CD4-positive, alpha-beta T cell treated with Interleukin-12 subunit alpha and Interleukin-12 subunit beta, for 1 hour (primary cell): ENCODE data around the gene ATXN7L2.
A peak's percentile ranks its signal among the peaks of the same experiment; 100 is the strongest.
"Not testable (repeated sequence)": the region's sequence is repeated elsewhere in the genome, so short reads cannot be mapped to it uniquely, and the experiment has no call there.

Source experiments
- DNase-seq: peaks from one replicate; pipeline ENCODE4 v3.0.0-alpha.2; 2020

The ATXN7L2 gene, protein sequence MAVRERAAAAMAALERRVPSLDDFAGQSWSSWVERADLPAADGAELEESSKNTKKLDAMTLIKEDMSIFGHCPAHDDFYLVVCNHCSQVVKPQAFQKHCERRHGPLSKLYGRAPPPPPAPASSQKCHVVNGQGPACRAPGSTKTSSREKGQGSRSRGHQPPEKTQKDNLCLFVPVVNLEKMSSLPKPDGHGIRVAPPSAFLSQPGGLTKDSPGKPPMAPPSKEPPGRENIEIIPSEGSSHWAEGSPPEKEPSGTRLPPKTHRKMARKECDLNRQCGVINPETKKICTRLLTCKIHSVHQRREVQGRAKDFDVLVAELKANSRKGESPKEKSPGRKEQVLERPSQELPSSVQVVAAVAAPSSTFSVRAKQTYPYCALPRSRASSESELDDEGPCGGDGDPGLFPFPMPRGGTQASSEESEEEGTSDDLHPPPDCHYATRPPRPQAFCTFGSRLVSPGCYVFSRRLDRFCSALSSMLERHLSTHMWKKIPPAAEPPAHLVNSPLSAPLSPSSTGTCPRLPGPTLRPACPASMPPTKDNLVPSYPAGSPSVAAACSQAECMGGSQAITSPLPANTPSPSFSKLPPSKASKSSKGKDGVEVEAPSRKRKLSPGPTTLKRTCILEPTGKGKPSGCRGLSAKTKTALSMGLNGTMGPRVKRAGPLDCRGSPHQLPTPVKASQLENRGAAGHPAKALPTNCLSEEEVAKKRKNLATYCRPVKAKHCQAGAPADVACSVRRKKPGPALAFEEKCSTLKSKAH

DNA sequence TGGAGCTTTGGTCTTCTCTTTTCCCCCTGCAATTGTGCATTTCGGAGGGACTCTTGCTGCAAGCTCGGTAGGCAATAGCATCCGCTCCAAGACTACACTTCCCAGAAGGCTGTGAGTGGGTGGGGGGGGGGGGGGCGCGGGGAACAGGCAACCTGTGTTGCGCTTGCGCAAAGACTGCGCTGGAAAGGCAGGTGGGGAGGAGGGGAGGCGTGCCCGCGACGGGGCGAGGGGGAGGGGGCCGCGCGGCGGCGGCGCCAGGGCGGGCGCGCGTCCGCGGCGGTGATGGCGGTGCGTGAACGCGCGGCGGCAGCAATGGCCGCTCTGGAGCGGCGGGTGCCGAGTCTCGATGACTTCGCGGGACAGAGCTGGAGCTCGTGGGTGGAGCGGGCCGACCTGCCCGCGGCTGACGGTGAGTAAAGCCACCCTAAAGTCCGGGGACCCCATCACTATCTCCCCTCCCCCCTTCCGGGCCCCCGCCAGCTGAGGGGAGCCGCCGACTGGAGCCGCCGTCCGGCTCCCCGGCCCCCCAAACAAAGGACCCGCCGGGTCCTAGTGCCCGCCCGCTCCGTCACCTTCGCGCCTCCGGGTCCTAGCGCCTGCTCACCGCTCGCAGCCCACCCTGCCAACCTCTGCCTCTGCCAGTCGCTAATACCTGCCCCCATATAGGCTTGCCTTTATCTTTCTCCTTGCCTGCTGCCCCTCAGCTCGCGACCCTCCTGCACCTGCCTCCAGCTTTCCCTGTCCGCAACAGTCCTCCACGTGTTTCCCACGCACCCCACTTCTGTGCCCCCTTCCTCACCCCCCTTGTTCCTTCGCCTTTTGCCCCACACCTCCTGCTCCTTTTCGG, at the start of gene ATXN7L2:
Gene ATXN7L2, plus strand, starts transcription at position 234 of the 847 bp plus-strand sequence. Its CDS starts 49 bp downstream, at position 283.
- DNase-seq, result peak; percentile 96

DNA sequence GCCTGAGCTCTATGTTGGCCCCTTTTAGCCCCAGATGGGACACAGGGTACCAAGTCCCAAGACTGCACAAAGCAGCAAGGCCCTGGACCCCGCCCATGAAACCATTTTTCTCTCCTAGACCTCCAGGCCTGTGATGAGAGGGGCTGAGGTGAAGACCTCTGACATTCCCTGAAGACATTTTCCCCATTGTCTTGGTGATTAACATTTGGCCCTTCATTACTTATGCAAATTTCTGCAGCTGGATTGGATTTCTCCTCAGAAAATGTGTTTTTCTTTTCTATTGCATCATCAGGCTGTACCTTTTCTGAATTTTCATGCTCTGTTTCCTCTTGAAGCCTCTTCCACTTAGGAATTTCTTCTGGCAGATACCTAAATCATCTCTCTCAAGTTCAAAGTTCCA, 49.2 kb upstream of the ATXN7L2 start:
- no peak for DNase-seq

DNA sequence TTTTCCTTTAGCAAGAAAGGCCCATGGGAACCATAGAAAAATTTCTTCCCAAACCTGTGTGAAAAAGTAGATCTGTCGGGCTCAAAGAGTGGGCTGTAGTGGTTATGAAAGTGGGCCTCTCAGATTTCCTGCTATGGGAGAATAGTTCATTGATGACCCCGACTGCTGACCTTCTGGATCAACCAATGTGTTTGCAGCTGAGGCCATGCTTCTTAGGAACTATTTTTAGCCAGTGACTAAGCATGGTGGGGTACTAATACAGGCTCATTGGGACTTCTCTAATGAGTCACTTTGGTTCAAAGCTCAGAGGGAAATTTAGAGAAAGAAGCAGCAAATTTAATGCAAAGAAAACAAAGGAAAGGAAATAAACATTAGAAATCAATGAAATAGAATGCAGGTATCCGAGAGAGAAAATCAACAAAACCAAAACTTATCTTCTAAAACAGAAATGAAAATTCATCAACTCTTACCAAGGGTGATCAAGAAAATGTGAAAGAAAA, 44.9 kb upstream of the ATXN7L2 start:
- DNase-seq, result no peak

DNA sequence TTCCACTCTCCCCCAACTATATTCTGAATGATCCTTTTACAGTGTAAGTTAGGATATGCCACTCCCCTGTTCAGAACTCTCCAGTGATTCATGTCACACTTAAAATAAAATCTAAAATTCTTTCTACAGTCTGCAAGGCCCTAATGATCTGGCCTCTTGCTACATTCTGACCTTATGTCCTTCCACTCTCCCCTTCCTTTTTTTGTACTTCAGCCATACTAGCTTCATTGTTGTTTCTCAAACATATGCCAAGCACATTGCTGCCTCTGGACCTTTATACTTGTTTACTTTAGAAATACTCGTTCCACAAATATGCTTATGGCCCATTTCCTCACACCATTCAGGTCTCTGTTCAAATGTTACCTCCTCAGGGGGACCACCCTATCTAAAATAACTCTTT, 42.6 kb upstream of the ATXN7L2 start:
- DNase-seq, result no peak

- DNase-seq, result no peak
Observed at GRCh38 chr1:109443476-109443875, 40.2 kb upstream of the ATXN7L2 start.

DNA sequence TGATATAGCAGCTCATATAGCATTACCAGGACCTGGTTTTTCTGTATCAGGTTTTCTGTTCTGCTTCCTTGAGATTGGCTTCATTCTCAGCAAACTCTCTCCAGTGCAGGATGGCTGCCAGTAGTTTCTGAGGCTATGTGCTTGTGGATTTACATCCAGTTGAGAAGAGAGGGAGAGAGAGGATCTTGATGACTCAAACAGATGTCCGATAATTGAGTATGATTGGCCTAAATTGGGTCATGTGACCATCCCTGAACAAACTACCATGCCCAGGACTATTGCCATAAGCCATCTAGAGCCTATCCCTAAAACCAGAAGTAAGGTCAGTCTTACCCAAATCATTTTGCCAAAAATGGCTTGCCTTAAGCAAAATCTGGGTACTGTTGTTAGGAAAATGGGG, 39.4 kb upstream of the ATXN7L2 start:
- no peak for DNase-seq

GRCh38 chr1:109445949-109446695, 37.6 kb upstream of the ATXN7L2 start:
- not testable (repeated sequence) for DNase-seq

- DNase-seq, result no peak
Observed at GRCh38 chr1:109447524-109447923, 36.2 kb upstream of the ATXN7L2 start.

- no peak for DNase-seq
Observed at GRCh38 chr1:109454497-109455133, 29.1 kb upstream of the ATXN7L2 start.

DNA sequence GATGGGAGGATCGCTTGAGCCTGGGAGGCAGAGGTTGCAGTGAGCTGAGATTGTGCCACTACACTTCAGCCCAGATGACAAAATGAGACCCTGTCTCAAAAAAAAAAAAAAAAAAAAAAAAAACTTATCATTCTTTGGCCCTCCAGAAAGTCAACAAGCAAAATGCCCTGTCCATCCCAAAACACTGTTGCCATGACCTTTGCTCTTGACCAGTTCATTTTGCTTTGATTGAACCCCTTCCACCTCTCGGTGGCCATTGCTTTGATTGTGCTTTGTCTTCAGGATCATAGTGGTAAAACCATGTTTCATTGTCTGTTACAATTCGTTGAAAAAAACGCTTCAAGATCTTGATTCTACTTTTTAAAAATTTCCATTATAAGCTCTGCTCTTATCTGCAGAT, 25.9 kb upstream of the ATXN7L2 start:
- no peak for DNase-seq

DNA sequence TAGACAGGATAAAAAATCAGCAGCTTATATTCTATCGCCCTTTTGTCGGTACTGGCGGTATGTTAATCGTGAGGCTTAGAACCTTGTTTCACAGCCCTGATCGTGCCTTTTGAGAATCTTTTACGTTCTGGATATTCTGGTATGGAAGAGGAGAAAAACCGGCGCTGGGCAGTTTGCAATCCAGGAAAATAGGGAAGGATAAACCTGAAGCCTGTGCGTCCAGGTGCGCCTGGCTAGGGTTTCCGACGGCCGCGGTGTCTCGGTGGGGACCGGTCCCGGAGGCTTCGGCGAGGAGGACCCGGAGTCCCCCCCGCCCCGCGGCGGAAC, 17.6 kb upstream of the ATXN7L2 start:
- DNase-seq, result no peak

GRCh38 chr1:109466452-109467300, 17.0 kb upstream of the ATXN7L2 start, which contains the start of gene SYPL2:
Gene SYPL2, plus strand, starts transcription at chr1:109466546. Its CDS starts 298 bp downstream, at chr1:109466844.
- DNase-seq, result no peak

- no peak for DNase-seq
Observed at GRCh38 chr1:109467301-109467777, 16.4 kb upstream of the ATXN7L2 start.

DNA sequence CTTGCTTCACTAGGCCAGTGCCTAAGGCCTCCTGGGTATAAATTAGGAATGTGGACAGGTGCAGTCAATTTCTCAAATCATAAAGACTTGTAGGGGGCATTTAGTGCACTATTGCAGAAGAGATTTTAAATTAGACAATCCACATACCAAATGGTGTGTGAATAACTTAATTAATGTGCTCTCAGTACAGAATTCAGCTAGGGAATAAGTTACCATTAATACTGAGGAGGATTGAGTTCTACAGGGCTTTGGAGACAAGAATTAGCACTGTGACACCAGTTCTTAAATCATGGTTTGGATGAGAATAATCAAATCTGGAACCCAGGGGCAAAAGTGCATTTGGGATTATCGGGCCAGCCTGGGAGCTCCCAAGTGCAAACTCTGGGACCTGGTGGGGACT, 15.6 kb upstream of the ATXN7L2 start:
- DNase-seq, result no peak

DNA sequence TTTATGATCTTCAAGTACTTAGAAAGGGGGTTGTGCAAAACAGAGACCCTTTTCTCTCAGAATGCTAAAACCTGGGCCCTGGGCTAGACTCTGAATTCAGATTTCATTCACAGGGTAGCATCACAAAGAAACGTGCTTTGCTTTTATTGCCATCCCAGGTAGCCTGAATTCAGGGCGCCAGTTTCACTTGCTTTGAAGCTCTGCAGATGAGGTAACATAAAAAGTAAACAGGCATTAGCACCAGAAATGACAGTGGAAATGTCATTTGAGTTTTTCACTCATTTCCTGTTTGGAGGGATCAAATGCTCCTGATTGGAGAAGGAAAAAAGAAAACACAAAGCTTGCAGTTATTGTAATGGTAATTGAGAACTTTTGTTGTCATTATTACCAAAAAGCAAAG, 14.8 kb upstream of the ATXN7L2 start:
- no peak for DNase-seq

GRCh38 chr1:109470245-109470644, 13.5 kb upstream of the ATXN7L2 start:
- no peak for DNase-seq

GRCh38 chr1:109472779-109473178, 10.9 kb upstream of the ATXN7L2 start:
- DNase-seq, result no peak

- not testable (repeated sequence) for DNase-seq
Observed at GRCh38 chr1:109473284-109474057, 10.2 kb upstream of the ATXN7L2 start.

- no peak for DNase-seq
Observed at GRCh38 chr1:109474697-109475096, 9.0 kb upstream of the ATXN7L2 start.

GRCh38 chr1:109475261-109475660, 8.4 kb upstream of the ATXN7L2 start:
- DNase-seq, result no peak
